HepG2 (cell line): ENCODE data around the gene MAGEA4. TPM values are rescaled to one million over a fixed set of nuclear protein-coding genes. Genes with fewer than 3 reads are reported as not detected.

ENCODE experiments used
- ATAC-seq: fragments of 200-7000 bp; cut with Tn5 transposase; 3 replicates; pipeline ENCODE4 v1.9.1; 2020; ENCODE audit warnings: mild to moderate bottlenecking, moderate library complexity
- Bru-seq: library from RNA; stranded (reverse); fragments of 400-500 nt; gene quantifications from one replicate; lab custom pipeline; 2021; lab: Mats Ljungman, UMichigan
- BruChase-seq, 2 experiments: library from RNA; stranded (reverse); fragments of 400-500 nt; gene quantifications; one replicate each; lab custom pipeline; 2021; lab: Mats Ljungman, UMichigan
- BruUV-seq: library from RNA; stranded (reverse); fragments of 400-500 nt; replicated peaks from 2 replicates; lab custom pipeline; 2021; lab: Mats Ljungman, UMichigan
- CTCF ChIA-PET: fragments of 300-600 bp; formaldehyde crosslinking; extraction: SDS; loops from one replicate; lab custom pipeline; 2021; ENCODE audit warnings: low total read pairs, inconsistent platforms, low intra/inter-chr PET ratio; lab: Yijun Ruan, JAX
- POLR2A ChIA-PET: fragments of 350-600 bp; sonication (Branson Sonifier 250); formaldehyde crosslinking; loops from one replicate; lab custom pipeline; 2020; ENCODE audit warnings: antibody characterized with exemption, inconsistent platforms; lab: Yijun Ruan, JAX
- DNase-seq: peaks from one replicate; pipeline ENCODE4 v3.0.0-alpha.2; 2015; ENCODE audit warnings: low spot score
- FAIRE-seq: peaks from 3 replicates; lab custom pipeline; 2011; peaks lifted over from hg19 to GRCh38; lab: Jason Lieb, UNC
- H2AFZ ChIP-seq: one replicate; pipeline ENCODE4 v1.6.1; 2011; ENCODE audit warnings: low read length, inconsistent platforms
- H3K27ac ChIP-seq: fragments of 300-600 bp; 3 replicates; pipeline ENCODE4 v1.8.0; 2011; ENCODE audit warnings: mixed run types, mild to moderate bottlenecking, mixed read lengths, low read length, inconsistent platforms; ENCODE audit not compliant: insufficient read depth; ENCODE audit errors: extremely low read length
- H3K27me3 ChIP-seq, 2 experiments: fragments of 200-600 bp in 1 of 2; 2 replicates in 1 of 2; 3 replicates in 1 of 2; pipeline versions ENCODE4 v1.6.0 to v1.8.0; 2011; ENCODE audit warnings: low read length in 2 of 2, mild to moderate bottlenecking in 2 of 2, moderate library complexity in 2 of 2, inconsistent platforms in 1 of 2; ENCODE audit not compliant: insufficient read depth in 2 of 2, control insufficient read depth in 1 of 2
- H3K36me3 ChIP-seq, 2 experiments: fragments of 200-600 bp in 1 of 2; replicated peaks in 1 of 2; 2 replicates in 1 of 2; 3 replicates in 1 of 2; pipeline versions ENCODE4 v1.5.1 to v1.8.0; 2011; ENCODE audit warnings: low read length in 2 of 2, inconsistent platforms in 1 of 2; ENCODE audit not compliant: insufficient read depth in 2 of 2, control insufficient read depth in 1 of 2
- H3K4me1 ChIP-seq: 2 replicates; pipeline ENCODE4 v1.5.1; 2012; ENCODE audit warnings: low read length, inconsistent platforms; ENCODE audit not compliant: insufficient read depth
- H3K4me2 ChIP-seq: 2 replicates; pipeline ENCODE4 v1.6.0; 2011; ENCODE audit warnings: low read depth, low read length, inconsistent platforms
- H3K4me3 ChIP-seq, 3 experiments: fragments of 200-600 bp in 1 of 3; sonication (generic), shearing (Covaris generic) in 1 of 3; replicated peaks in 1 of 3; 2 replicates each; pipeline ENCODE4 v1.5.1; 2011 to 2016; ENCODE audit warnings: low read length in 3 of 3, inconsistent platforms in 2 of 3, low read depth in 2 of 3, mild to moderate bottlenecking in 2 of 3, control low read depth in 1 of 3, mixed read lengths in 1 of 3; ENCODE audit not compliant: insufficient read depth in 1 of 3
- H3K79me2 ChIP-seq: one replicate; pipeline ENCODE4 v1.6.1; 2011; ENCODE audit warnings: low read length, inconsistent platforms; ENCODE audit not compliant: insufficient read depth
- H3K9ac ChIP-seq: 2 replicates; pipeline ENCODE4 v1.6.0; 2011; ENCODE audit warnings: mild to moderate bottlenecking, low read depth, low read length, inconsistent platforms; ENCODE audit not compliant: insufficient read depth
- H3K9me3 ChIP-seq: 2 replicates; pipeline ENCODE4 v1.5.1; 2012; ENCODE audit warnings: mild to moderate bottlenecking, low read length
- H4K20me1 ChIP-seq: 2 replicates; pipeline ENCODE4 v1.6.0; 2011; ENCODE audit warnings: inconsistent platforms, mild to moderate bottlenecking, low read length, moderate library complexity; ENCODE audit not compliant: insufficient read depth
- HDAC2 ChIP-seq: sonication (generic); formaldehyde crosslinking; IDR thresholded peaks from 2 replicates; pipeline ENCODE4 v1.4.0; 2020; ENCODE audit warnings: missing genetic modification reagents
- HNRNPUL1 ChIP-seq: fragments of 200-400 bp; formaldehyde crosslinking; IDR thresholded peaks from 2 replicates; pipeline ENCODE4 v1.6.1; 2017; ENCODE audit warnings: low read depth, mild to moderate bottlenecking, low read length, moderate library complexity
- IKZF1 ChIP-seq: fragments of 450-650 bp; IDR thresholded peaks from 2 replicates; pipeline ENCODE4 v1.7.1; 2016
- ISL2 ChIP-seq: sonication (generic); formaldehyde crosslinking; IDR thresholded peaks from 2 replicates; pipeline ENCODE4 v1.5.0; 2020; ENCODE audit warnings: missing genetic modification reagents
- NBN ChIP-seq: fragments of 450-650 bp; conservative IDR thresholded peaks from 2 replicates; pipeline ENCODE4 v1.6.1; 2017
- PTBP1 ChIP-seq: fragments of 200-400 bp; formaldehyde crosslinking; IDR thresholded peaks from 2 replicates; pipeline ENCODE4 v1.6.1; 2018; ENCODE audit warnings: low read length, low read depth; ENCODE audit not compliant: poor library complexity, severe bottlenecking
- RBM39 ChIP-seq: fragments of 200-400 bp; formaldehyde crosslinking; IDR thresholded peaks from one replicate; pipeline ENCODE4 v1.6.1; 2018; ENCODE audit warnings: antibody characterized with exemption, mild to moderate bottlenecking, low read depth, low read length; ENCODE audit not compliant: poor library complexity, severe bottlenecking
- STAG1 ChIP-seq: sonication (generic); formaldehyde crosslinking; IDR thresholded peaks from 2 replicates; pipeline ENCODE4 v1.4.0; 2020; ENCODE audit warnings: missing genetic modification reagents
- ZBTB26 ChIP-seq: IDR thresholded peaks from 2 replicates; pipeline ENCODE4 v1.6.1; 2016; ENCODE audit warnings: missing compliant biosample characterization, missing genetic modification reagents, borderline replicate concordance
- ZFP90 ChIP-seq: sonication (generic); formaldehyde crosslinking; IDR thresholded peaks from 2 replicates; pipeline ENCODE4 v1.8.0; 2022; ENCODE audit warnings: missing genetic modification reagents, mild to moderate bottlenecking, inconsistent platforms, borderline replicate concordance
- ZNF24 ChIP-seq: fragments of 450-650 bp; IDR thresholded peaks from 2 replicates; pipeline ENCODE4 v1.6.1; 2017; ENCODE audit warnings: antibody characterized with exemption, mild to moderate bottlenecking
- ZNF674 ChIP-seq: sonication (generic); formaldehyde crosslinking; IDR thresholded peaks from 2 replicates; pipeline ENCODE4 v1.5.0; 2020; ENCODE audit warnings: low read depth, mild to moderate bottlenecking, missing genetic modification reagents
- ZNF749 ChIP-seq: sonication (generic); formaldehyde crosslinking; IDR thresholded peaks from 2 replicates; pipeline ENCODE4 v1.8.0; 2022; ENCODE audit warnings: mild to moderate bottlenecking, missing genetic modification reagents, moderate library complexity, borderline replicate concordance
- ZNF788 ChIP-seq: sonication (generic); formaldehyde crosslinking; IDR thresholded peaks from 2 replicates; pipeline ENCODE4 v1.5.0; 2020; ENCODE audit warnings: mild to moderate bottlenecking, missing genetic modification reagents, borderline replicate concordance
- WGBS: methylation state at CpG from one replicate; pipeline ENCODE4 v1.1.6; 2017; ENCODE audit warnings: low lambda C conversion rate; 5-methylcytosine and 5-hydroxymethylcytosine counted together
- in situ Hi-C: cut with HindIII; loops from 2 replicates; pipeline ENCODE4 v1.10.0; 2017; ENCODE audit warnings: low pct_unique_long_range_greater_than_20kb; ENCODE audit not compliant: extremely low pct_ligation_motif_present
- intact Hi-C: fragments of 100-400 bp; cut with micrococcal nuclease; formaldehyde crosslinking; loops from one replicate; pipeline ENCODE4 v1.10.0; 2022; ENCODE audit not compliant: unreplicated experiment
- long read RNA-seq, 2 experiments: library from RNA in 1 of 2; library from polyadenylated mRNA in 1 of 2; stranded (forward) in 1 of 2; unstranded in 1 of 2; transcript quantifications; one replicate each; pipeline ENCODE4 v2.0.0, GENCODE V29; 2019 to 2022
- polyA minus RNA-seq, 3 experiments: library from RNA; depleted of rRNA, polyadenylated mRNA; stranded (reverse); fragments of >200 nt; gene quantifications; 2 replicates each; pipeline ENCODE4 v1.2.3, GENCODE V29; 2011; ENCODE audit warnings: low replicate concordance in 1 of 3
- polyA plus RNA-seq, 8 experiments: library from polyadenylated mRNA; depleted of rRNA in 3 of 8; stranded (reverse) in 7 of 8; unstranded in 1 of 8; fragments of >200 nt; fragmentation: Illumina TruSeq in 4 of 8; extraction: Trizol in 4 of 8; gene quantifications; 2 replicates each; pipeline versions ENCODE4 v1.2.1 to v1.2.3, GENCODE V29; 2011 to 2016; ENCODE audit warnings: low read depth in 4 of 8, missing spikeins in 1 of 8, mixed read lengths in 1 of 8; ENCODE audit not compliant: insufficient read depth in 1 of 8
- total RNA-seq, 5 experiments: library from RNA; depleted of rRNA; stranded (reverse); fragments of >200 nt; fragmentation: Illumina TruSeq; extraction: Trizol; gene quantifications; 2 replicates each; pipeline ENCODE4 v1.2.3, GENCODE V29; 2016; ENCODE audit warnings: low read depth in 1 of 5
- TF ChIP-seq, protein P1 (sequence below): sonication (generic); formaldehyde crosslinking; IDR thresholded peaks from 2 replicates; pipeline ENCODE4 v1.5.0; 2020; ENCODE audit warnings: mild to moderate bottlenecking, missing genetic modification reagents

The MAGEA4 gene, protein sequence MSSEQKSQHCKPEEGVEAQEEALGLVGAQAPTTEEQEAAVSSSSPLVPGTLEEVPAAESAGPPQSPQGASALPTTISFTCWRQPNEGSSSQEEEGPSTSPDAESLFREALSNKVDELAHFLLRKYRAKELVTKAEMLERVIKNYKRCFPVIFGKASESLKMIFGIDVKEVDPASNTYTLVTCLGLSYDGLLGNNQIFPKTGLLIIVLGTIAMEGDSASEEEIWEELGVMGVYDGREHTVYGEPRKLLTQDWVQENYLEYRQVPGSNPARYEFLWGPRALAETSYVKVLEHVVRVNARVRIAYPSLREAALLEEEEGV
- total RNA-seq (2016; rRNA removed; fragmentation: Illumina TruSeq; extraction: Trizol): not detected in 2 replicates
- total RNA-seq (2016; cell fraction: cytosol; rRNA removed; fragmentation: Illumina TruSeq; extraction: Trizol; ENCODE audit: low read depth): not detected in 2 replicates
- total RNA-seq (2016; cell fraction: insoluble cytoplasmic fraction; rRNA removed; fragmentation: Illumina TruSeq; extraction: Trizol): not detected in 2 replicates
- total RNA-seq (2016; cell fraction: membrane; rRNA removed; fragmentation: Illumina TruSeq; extraction: Trizol): not detected in 2 replicates
- not detected in 2 replicates for total RNA-seq (2016; cell fraction: nucleus; rRNA removed; fragmentation: Illumina TruSeq; extraction: Trizol)
- not detected in 2 replicates for polyA plus RNA-seq (2011; rRNA removed)
- polyA plus RNA-seq (2011; cell fraction: cytosol; rRNA removed): not detected in 2 replicates
- not detected in 2 replicates for polyA plus RNA-seq (2011; cell fraction: nucleus; rRNA removed)
- polyA plus RNA-seq (2012): not detected in 2 replicates
- not detected in 2 replicates for polyA plus RNA-seq (2016; cell fraction: cytosol; fragmentation: Illumina TruSeq; extraction: Trizol; ENCODE audit: low read depth)
- polyA plus RNA-seq (2016; cell fraction: insoluble cytoplasmic fraction; fragmentation: Illumina TruSeq; extraction: Trizol; ENCODE audit: low read depth): not detected in 2 replicates
- not detected in 2 replicates for polyA plus RNA-seq (2016; cell fraction: membrane; fragmentation: Illumina TruSeq; extraction: Trizol; ENCODE audit: low read depth)
- not detected in 2 replicates for polyA plus RNA-seq (2016; cell fraction: nucleus; fragmentation: Illumina TruSeq; extraction: Trizol; ENCODE audit: insufficient read depth, low read depth)
- not detected in 2 replicates for polyA minus RNA-seq (2011; rRNA and poly(A)+ RNA removed; ENCODE audit: low replicate concordance)
- not detected in 2 replicates for polyA minus RNA-seq (2011; cell fraction: cytosol; rRNA and poly(A)+ RNA removed)
- not detected in 2 replicates for polyA minus RNA-seq (2011; cell fraction: nucleus; rRNA and poly(A)+ RNA removed)
- not detected for Bru-seq, nascent RNA
- not detected for BruChase-seq, experiment 1, labeled RNA remaining after a 6-hour chase
- BruChase-seq, experiment 2, labeled RNA remaining after a 2-hour chase: not detected
- long read RNA-seq, experiment 1: 0 reads
- long read RNA-seq, experiment 2: 0 reads

DNA sequence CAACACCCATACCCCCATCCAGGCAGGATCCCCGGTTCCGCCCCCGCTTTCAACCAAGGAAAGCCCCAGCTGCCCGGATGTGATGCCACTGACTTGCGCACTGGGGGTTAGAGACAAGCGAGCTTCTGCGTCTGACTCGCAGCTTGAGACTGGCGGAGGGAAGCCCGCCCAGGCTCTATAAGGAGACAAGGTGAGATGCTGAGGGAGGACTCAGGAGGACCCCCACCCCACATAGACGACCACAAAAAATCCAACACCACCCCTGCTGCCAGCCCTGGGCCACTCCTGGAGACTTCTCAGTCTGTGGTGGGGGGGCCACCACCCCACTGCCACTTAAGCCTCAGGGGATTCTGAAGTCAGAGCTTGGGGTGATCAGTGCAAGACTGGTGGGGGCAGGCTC, at the start of gene MAGEA4:
Gene MAGEA4, plus strand, starts transcription at position 110 of the 400 bp plus-strand sequence. CDS start 10,776 bp downstream, outside the sequence.
- Histone ChIP-seq H3K9me3 (no peaks in the 10 kb centered on the region), H3K79me2 (no peaks in the 10 kb centered on the region), H4K20me1 (no peaks in the 10 kb centered on the region), H3K4me3 (no peak within 1 kb of the TSS), H3K27ac (no peak within 1 kb of the TSS), H2AFZ (no peak within 1 kb of the TSS), H3K27me3 (no peaks in the 10 kb centered on the region), H3K9ac (no peak within 1 kb of the TSS), H3K4me2 (no peak within 1 kb of the TSS), H3K36me3 (no peaks in the 10 kb centered on the region), H3K4me1 (no peaks in the 10 kb centered on the region)
- no peak for DNase-seq
- ATAC-seq: no peak
- POLR2A ChIA-PET: no interaction called here
- 79% methylated on average over 8 of the region's 11 CpGs for WGBS
- CTCF ChIA-PET: no interaction called here
- BruUV-seq: no TSS peak
- intact Hi-C loops: no loop called here
- no peak for FAIRE-seq
- in situ Hi-C loops: no loop called here
- TF ChIP-seq ZNF788 (no peak), PTBP1 (no peak), IKZF1 (no peak), ZFP90 (CRISPR knock-in tag) (no peak), RBM39 (no peak), ZNF749 (CRISPR knock-in tag) (no peak), ZBTB26 (CRISPR knock-in tag) (no peak), HDAC2 (CRISPR knock-in tag) (no peak), ZNF674 (CRISPR knock-in tag) (no peak), NBN (no peak), ISL2 (no peak), ZNF24 (no peak), STAG1 (CRISPR knock-in tag) (no peak), HNRNPUL1 (no peak)
- TF ChIP-seq, protein P1, sequence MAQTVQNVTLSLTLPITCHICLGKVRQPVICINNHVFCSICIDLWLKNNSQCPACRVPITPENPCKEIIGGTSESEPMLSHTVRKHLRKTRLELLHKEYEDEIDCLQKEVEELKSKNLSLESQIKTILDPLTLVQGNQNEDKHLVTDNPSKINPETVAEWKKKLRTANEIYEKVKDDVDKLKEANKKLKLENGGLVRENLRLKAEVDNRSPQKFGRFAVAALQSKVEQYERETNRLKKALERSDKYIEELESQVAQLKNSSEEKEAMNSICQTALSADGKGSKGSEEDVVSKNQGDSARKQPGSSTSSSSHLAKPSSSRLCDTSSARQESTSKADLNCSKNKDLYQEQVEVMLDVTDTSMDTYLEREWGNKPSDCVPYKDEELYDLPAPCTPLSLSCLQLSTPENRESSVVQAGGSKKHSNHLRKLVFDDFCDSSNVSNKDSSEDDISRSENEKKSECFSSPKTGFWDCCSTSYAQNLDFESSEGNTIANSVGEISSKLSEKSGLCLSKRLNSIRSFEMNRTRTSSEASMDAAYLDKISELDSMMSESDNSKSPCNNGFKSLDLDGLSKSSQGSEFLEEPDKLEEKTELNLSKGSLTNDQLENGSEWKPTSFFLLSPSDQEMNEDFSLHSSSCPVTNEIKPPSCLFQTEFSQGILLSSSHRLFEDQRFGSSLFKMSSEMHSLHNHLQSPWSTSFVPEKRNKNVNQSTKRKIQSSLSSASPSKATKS (CRISPR knock-in tag): no peak
